Suprapubic skin (tissue), 4 donors: ENCODE data around the gene TRIM9. TPM values are rescaled to one million over a fixed set of nuclear protein-coding genes. Genes with fewer than 3 reads are reported as not detected.
"Not testable (repeated sequence)": the region's sequence is repeated elsewhere in the genome, so short reads cannot be mapped to it uniquely, and the experiment has no call there.

Experiments
- DNase-seq, 2 donors: peaks; one replicate each; pipeline ENCODE4 v3.0.0-alpha.2; 2019; ENCODE audit warnings: low spot score in 2 of 2
- H3K27ac ChIP-seq: fragments of 200-600 bp; sonication (generic); one replicate; pipeline ENCODE4 v1.5.1; 2019
- H3K27me3 ChIP-seq: fragments of 200-600 bp; sonication (generic); one replicate; pipeline ENCODE4 v1.5.1; 2019
- H3K36me3 ChIP-seq: fragments of 200-600 bp; sonication (generic); one replicate; pipeline ENCODE4 v1.5.1; 2019
- H3K4me1 ChIP-seq: fragments of 200-600 bp; sonication (generic); one replicate; pipeline ENCODE4 v1.5.1; 2019
- H3K4me3 ChIP-seq: fragments of 200-600 bp; sonication (generic); one replicate; pipeline ENCODE4 v1.5.1; 2019; ENCODE audit warnings: mild to moderate bottlenecking
- H3K9me3 ChIP-seq: fragments of 200-600 bp; sonication (generic); one replicate; pipeline ENCODE4 v1.5.1; 2019
- CTCF ChIP-seq, 2 donors: fragments of 200-600 bp in 1 of 2; fragments of 450-650 bp in 1 of 2; sonication (generic) in 1 of 2; IDR thresholded peaks; one replicate each; pipeline ENCODE4 v1.5.1; 2016 to 2019; ENCODE audit warnings: antibody characterized with exemption in 2 of 2, mild to moderate bottlenecking in 1 of 2, moderate library complexity in 1 of 2
- EP300 ChIP-seq: sonication (generic); formaldehyde crosslinking; IDR thresholded peaks from one replicate; pipeline ENCODE4 v1.6.1; 2017; ENCODE audit warnings: antibody characterized with exemption
- POLR2A ChIP-seq, 2 donors: fragments of 450-650 bp; IDR thresholded peaks; one replicate each; pipeline ENCODE4 v1.6.1; 2017; ENCODE audit warnings: antibody characterized with exemption in 2 of 2, mild to moderate bottlenecking in 2 of 2, moderate library complexity in 2 of 2
- POLR2AphosphoS5 ChIP-seq, 3 donors: sonication (generic); formaldehyde crosslinking; IDR thresholded peaks; one replicate each; pipeline ENCODE4 v1.6.1; 2017; ENCODE audit warnings: antibody characterized with exemption in 3 of 3
- WGBS: methylation state at CpG from one replicate; pipeline ENCODE4 v1.1.5; 2018; 5-methylcytosine and 5-hydroxymethylcytosine counted together
- total RNA-seq, 4 donors: library from RNA; depleted of rRNA; stranded (reverse); fragments of >200 nt; gene quantifications; one replicate each; pipeline ENCODE4 v1.1.0, GENCODE V29; 2016

Gene TRIM9
- total RNA-seq, 4 donors from 2014 or later, result 0.45 to 5.0 (median 1.8) TPM

GRCh38 chr14:50999726-51000125 is 95.2 kb downstream of the TRIM9 start:
- WGBS, result 83% methylated on average over 2 of the region's 2 CpGs
- Histone ChIP-seq H3K27me3 (no peaks in the 10 kb centered on the region), H3K36me3 (no peaks in the 10 kb centered on the region), H3K27ac (no peak overlapping the region), H3K4me1 (peaks cover under 1% of the 10 kb centered on the region), H3K4me3 (no peak overlapping the region), H3K9me3 (no peaks in the 10 kb centered on the region)
- no peak for DNase-seq
- no peak for TF ChIP-seq POLR2A (IDR thresholded peaks at IDR 0.05)
- TF ChIP-seq CTCF (IDR thresholded peaks at IDR 0.05), result no peak
- TF ChIP-seq EP300, result no peak
- TF ChIP-seq POLR2AphosphoS5 (IDR thresholded peaks at IDR 0.05), result no peak

GRCh38 chr14:50998612-50999011 is 96.3 kb downstream of the TRIM9 start:
- Histone ChIP-seq H3K36me3 (no peaks in the 10 kb centered on the region), H3K9me3 (no peaks in the 10 kb centered on the region), H3K4me3 (no peak overlapping the region), H3K27ac (no peak overlapping the region), H3K4me1 (no peaks in the 10 kb centered on the region), H3K27me3 (no peaks in the 10 kb centered on the region)
- no peak for DNase-seq
- WGBS, result 86% methylated on average over 4 of the region's 4 CpGs
- TF ChIP-seq POLR2AphosphoS5 (IDR thresholded peaks at IDR 0.05) (no peak), EP300 (no peak), POLR2A (IDR thresholded peaks at IDR 0.05) (no peak), CTCF (IDR thresholded peaks at IDR 0.05) (no peak)

- Histone ChIP-seq H3K4me1 (no peaks in the 10 kb centered on the region), H3K9me3 (no peaks in the 10 kb centered on the region), H3K27ac (no peak overlapping the region), H3K27me3 (no peaks in the 10 kb centered on the region), H3K36me3 (no peaks in the 10 kb centered on the region), H3K4me3 (no peak overlapping the region)
- DNase-seq, result no peak
- 87% methylated on average over 9 of the region's 9 CpGs for WGBS
- TF ChIP-seq EP300 (no peak), CTCF (IDR thresholded peaks at IDR 0.05) (no peak), POLR2AphosphoS5 (IDR thresholded peaks at IDR 0.05) (no peak), POLR2A (IDR thresholded peaks at IDR 0.05) (no peak)
These were observed 97.2 kb downstream of the TRIM9 start for GRCh38 chr14:50997712-50998111.

GRCh38 chr14:50994158-50994557 is 100.7 kb downstream of the TRIM9 start:
- not testable (repeated sequence) for H3K36me3 ChIP-seq, H3K4me3 ChIP-seq, H3K9me3 ChIP-seq, DNase-seq, H3K27me3 ChIP-seq, H3K27ac ChIP-seq, H3K4me1 ChIP-seq

- Histone ChIP-seq H3K36me3 (no peaks in the 10 kb centered on the region), H3K9me3 (no peaks in the 10 kb centered on the region), H3K4me1 (no peaks in the 10 kb centered on the region), H3K27ac (no peak overlapping the region), H3K27me3 (no peaks in the 10 kb centered on the region), H3K4me3 (no peak overlapping the region)
- no peak for DNase-seq
- TF ChIP-seq POLR2AphosphoS5 (IDR thresholded peaks at IDR 0.05) (no peak), CTCF (IDR thresholded peaks at IDR 0.05) (no peak), POLR2A (IDR thresholded peaks at IDR 0.05) (no peak), EP300 (no peak)
- WGBS, result 48% methylated on average over 12 of the region's 12 CpGs
These were observed 109.0 kb downstream of the TRIM9 start for GRCh38 chr14:50985859-50986331.
